K562 (cell line): ENCODE data around the gene MYMK. TPM values are rescaled to one million over a fixed set of nuclear protein-coding genes. Genes with fewer than 3 reads are reported as not detected.
A peak's percentile ranks its signal among the peaks of the same experiment; 100 is the strongest.

Source experiments
- ATAC-seq: fragments of 200-7000 bp; cut with Tn5 transposase; 3 replicates; pipeline ENCODE4 v1.9.1; 2020; ENCODE audit warnings: moderate library complexity
- BruUV-seq: library from RNA; stranded (reverse); fragments of 400-500 nt; replicated peaks from 2 replicates; lab custom pipeline; 2021; lab: Mats Ljungman, UMichigan
- CTCF ChIA-PET: fragments of 300-600 bp; formaldehyde crosslinking; extraction: SDS; loops from one replicate; lab custom pipeline; 2021; ENCODE audit warnings: low intra/inter-chr PET ratio; lab: Yijun Ruan, JAX
- POLR2A ChIA-PET: fragments of 300-600, 350-650 bp; sonication (Branson Sonifier 250); formaldehyde crosslinking; extraction: SDS; loops from one replicate; lab custom pipeline; 2021; ENCODE audit warnings: antibody characterized with exemption, inconsistent platforms; lab: Yijun Ruan, JAX
- DNase-seq, 4 experiments: peaks; one replicate each; pipeline versions ENCODE4 v3.0.0 to v3.0.0-alpha.2; 2011 to 2018; ENCODE audit warnings: low spot score in 3 of 4, mixed read lengths in 3 of 4; ENCODE audit errors: extremely low read depth in 1 of 4
- FAIRE-seq: peaks from 2 replicates; lab custom pipeline; 2011; peaks lifted over from hg19 to GRCh38; lab: Jason Lieb, UNC
- H2AFZ ChIP-seq: 2 replicates; pipeline ENCODE4 v1.6.0; 2011; ENCODE audit warnings: low read depth, low read length, control low read depth, inconsistent platforms
- H3K27ac ChIP-seq: fragments of 200-600 bp; 3 replicates; pipeline ENCODE4 v1.8.0; 2011; ENCODE audit warnings: low read depth, mild to moderate bottlenecking, control low read depth, inconsistent platforms, low read length, moderate library complexity, mixed read lengths; ENCODE audit errors: extremely low read depth
- H3K27me3 ChIP-seq, 2 experiments: fragments of 300-600 bp in 1 of 2; 2 replicates in 1 of 2; 3 replicates in 1 of 2; pipeline versions ENCODE4 v1.6.0 to v1.8.0; 2011; ENCODE audit warnings: inconsistent platforms in 2 of 2, low read length in 2 of 2, mild to moderate bottlenecking in 1 of 2, mixed read lengths in 1 of 2, moderate library complexity in 1 of 2; ENCODE audit not compliant: control insufficient read depth in 2 of 2, insufficient read depth in 2 of 2
- H3K36me3 ChIP-seq: fragments of 300-600 bp; 3 replicates; pipeline ENCODE4 v1.8.0; 2011; ENCODE audit warnings: mild to moderate bottlenecking, low read length, inconsistent platforms; ENCODE audit not compliant: control insufficient read depth, insufficient read depth
- H3K4me1 ChIP-seq, 2 experiments: fragments of 200-600 bp in 1 of 2; replicated peaks in 1 of 2; 2 replicates in 1 of 2; 3 replicates in 1 of 2; pipeline versions ENCODE4 v1.5.1 to v1.8.0; 2011; ENCODE audit warnings: inconsistent platforms in 2 of 2, low read length in 2 of 2, mild to moderate bottlenecking in 1 of 2, mixed read lengths in 1 of 2, moderate library complexity in 1 of 2; ENCODE audit not compliant: control insufficient read depth in 2 of 2, insufficient read depth in 2 of 2
- H3K4me2 ChIP-seq: 2 replicates; pipeline ENCODE4 v1.6.1; 2011; ENCODE audit warnings: low read length, control low read depth, inconsistent platforms, mixed read lengths; ENCODE audit not compliant: insufficient read depth
- H3K4me3 ChIP-seq: fragments of 200-600 bp; sonication (generic), shearing (Covaris generic); 2 replicates; pipeline ENCODE4 v1.5.1; 2016; ENCODE audit warnings: control low read depth, inconsistent platforms
- H3K79me2 ChIP-seq: fragments of 200-600 bp; 3 replicates; pipeline ENCODE4 v1.8.0; 2011; ENCODE audit warnings: low read length, inconsistent platforms; ENCODE audit not compliant: control insufficient read depth, insufficient read depth
- H3K9ac ChIP-seq, 2 experiments: 2 replicates each; pipeline versions ENCODE4 v1.6.0 to v1.6.1; 2011; ENCODE audit warnings: low read depth in 2 of 2, low read length in 2 of 2, control low read depth in 1 of 2, inconsistent platforms in 1 of 2, mild to moderate bottlenecking in 1 of 2, mixed read lengths in 1 of 2; ENCODE audit not compliant: insufficient read depth in 1 of 2
- H3K9me1 ChIP-seq: one replicate; pipeline ENCODE4 v1.6.0; 2011; ENCODE audit warnings: inconsistent platforms, mild to moderate bottlenecking, low read length, moderate library complexity; ENCODE audit not compliant: control insufficient read depth, insufficient read depth
- H3K9me3 ChIP-seq: replicated peaks from 2 replicates; pipeline ENCODE4 v1.5.1; 2011; ENCODE audit warnings: low read depth, low read length, inconsistent platforms; ENCODE audit not compliant: control insufficient read depth, insufficient read depth
- H4K20me1 ChIP-seq: replicated peaks from 2 replicates; pipeline ENCODE4 v1.6.1; 2011; ENCODE audit warnings: low read length, inconsistent platforms, mixed read lengths; ENCODE audit not compliant: control insufficient read depth, insufficient read depth
- GABPB1 ChIP-seq: sonication (generic); formaldehyde crosslinking; IDR thresholded peaks from 2 replicates; pipeline ENCODE4 v1.8.0; 2022; ENCODE audit warnings: mild to moderate bottlenecking, missing genetic modification reagents
- KDM2B ChIP-seq: fragments of 250-450 bp; sonication (Bioruptor Pico); IDR thresholded peaks from 2 replicates; pipeline ENCODE4 v1.8.0; 2021; ENCODE audit warnings: mild to moderate bottlenecking, moderate library complexity
- NRF1 ChIP-seq, 2 experiments: fragments of 450-650 bp; IDR thresholded peaks in 1 of 2; conservative IDR thresholded peaks in 1 of 2; 2 replicates each; pipeline ENCODE4 v1.6.1; 2014; ENCODE audit warnings: mild to moderate bottlenecking in 2 of 2
- SPI1 ChIP-seq: IDR thresholded peaks from 2 replicates; pipeline ENCODE4 v1.6.1; 2011; ENCODE audit warnings: low read depth, low read length, control low read depth, borderline replicate concordance
- TFAM ChIP-seq: fragments of 250-450 bp; sonication (Bioruptor Pico); conservative IDR thresholded peaks from 2 replicates; pipeline ENCODE4 v1.5.0; 2021; ENCODE audit warnings: mild to moderate bottlenecking, moderate library complexity
- ZNF239 ChIP-seq: fragments of 250-450 bp; sonication (Bioruptor Pico); IDR thresholded peaks from 2 replicates; pipeline ENCODE4 v1.4.0; 2020; ENCODE audit warnings: mild to moderate bottlenecking
- ZNF324 ChIP-seq: fragments of 250-450 bp; sonication (Bioruptor Pico); IDR thresholded peaks from 2 replicates; pipeline ENCODE4 v1.4.0; 2020; ENCODE audit warnings: mild to moderate bottlenecking
- ZNF696 ChIP-seq: fragments of 250-450 bp; sonication (Bioruptor Pico); conservative IDR thresholded peaks from 2 replicates; pipeline ENCODE4 v1.4.0; 2020; ENCODE audit warnings: mild to moderate bottlenecking, moderate library complexity
- WGBS: fragments of 100-300 bp; shearing (Covaris generic); methylation state at CpG from one replicate; pipeline ENCODE4 v1.1.6; 2016; ENCODE audit warnings: low coverage, mixed read lengths; ENCODE audit not compliant: insufficient coverage; ENCODE audit errors: missing lambda C conversion rate; 5-methylcytosine and 5-hydroxymethylcytosine counted together
- in situ Hi-C: fragments of 300-500 bp; cut with MboI; formaldehyde crosslinking; loops from 4 replicates; pipeline ENCODE4 v1.15.0; 2018; ENCODE audit warnings: inconsistent platforms, mixed read lengths
- intact Hi-C: fragments of 100-400 bp; cut with micrococcal nuclease; formaldehyde crosslinking; loops from 2 replicates; pipeline ENCODE4 v1.14.2; 2022
- polyA plus RNA-seq, 8 experiments: library from polyadenylated mRNA; depleted of rRNA in 4 of 8; stranded (reverse) in 5 of 8; unstranded in 3 of 8; fragments of >200 nt; fragmentation: Nextera tagmentation in 2 of 8; fragmentation: Illumina TruSeq in 1 of 8; extraction: Ambion mirVana in 2 of 8; extraction: Trizol in 1 of 8; gene quantifications; 2 replicates each; pipeline versions ENCODE4 v1.2.1 to v1.2.3, GENCODE V29; 2011 to 2014; ENCODE audit warnings: inconsistent platforms in 1 of 8, missing spikeins in 1 of 8
- total RNA-seq, 7 experiments: library from RNA; depleted of rRNA in 6 of 7; stranded (reverse); fragments of >200 nt in 6 of 7; fragmentation: Illumina TruSeq in 2 of 7; extraction: Trizol in 2 of 7; gene quantifications; 2 replicates each; pipeline versions ENCODE4 v1.2.1 to v1.2.3, GENCODE V29; 2011 to 2021; ENCODE audit warnings: low replicate concordance in 1 of 7

MYMK gene
- total and polyA plus RNA-seq, 9 of the 15 experiments (the other 6 are each of a cell fraction or from before 2014, with no cell fraction given), result not detected

DNA sequence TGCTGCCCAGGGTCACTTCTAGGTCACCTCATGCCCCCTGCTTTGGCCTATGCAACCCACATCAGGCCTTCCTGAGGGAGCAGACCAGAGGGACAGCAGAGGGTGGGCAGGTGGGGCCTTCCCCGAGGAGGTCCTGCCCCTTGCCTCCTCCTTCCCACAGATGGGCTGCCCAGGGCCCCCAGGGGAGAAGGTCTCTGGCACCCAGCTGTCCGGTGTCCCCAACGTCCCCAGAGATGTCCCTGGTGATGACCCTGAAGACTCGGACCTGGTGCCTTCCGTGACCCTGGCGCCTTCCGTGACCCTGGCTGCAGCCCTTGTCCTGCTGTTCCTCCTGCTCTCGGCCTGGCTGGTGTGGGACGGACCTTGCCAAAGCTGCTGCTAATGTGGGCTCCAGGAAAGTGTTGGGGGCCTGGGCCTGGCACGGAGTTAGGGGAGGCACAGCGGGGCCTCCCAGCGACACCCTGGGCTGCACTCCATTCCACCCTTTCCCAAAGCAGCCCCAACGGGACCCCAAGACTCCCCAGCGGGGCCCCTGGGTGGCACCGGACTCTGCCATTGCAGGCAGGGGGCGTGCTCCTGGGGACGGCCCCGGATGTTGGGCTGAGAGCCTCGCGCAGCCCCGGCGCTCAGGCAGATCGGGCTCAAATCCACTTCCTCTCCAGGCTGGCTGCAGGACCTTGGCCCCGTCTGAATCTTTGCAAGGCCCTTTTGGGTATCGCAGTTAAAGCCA is 39.1 kb downstream of the MYMK start:
- ChIA-PET CTCF (interaction anchor here (0.9 to 2.0 kb wide), 5 partner anchors 48 to 464 kb away, joined by 3 to 33 read pairs (median 5); no protein-coding TSS in a partner anchor), POLR2A (interaction anchor here (1.0 to 1.3 kb wide), 2 partner anchors 20 to 130 kb away, joined by 3 to 4 read pairs; partner anchors contain the start of gene SURF1)
- ATAC-seq (peak; percentile 61), DNase-seq (peak in 2 of 4 experiments; percentile 29 to 33), FAIRE-seq (no peak)
- Histone ChIP-seq H3K27ac (no peak overlapping the region), H3K79me2 (no peaks in the 10 kb centered on the region), H4K20me1 (no peaks in the 10 kb centered on the region), H2AFZ (no peak overlapping the region), H3K36me3 (no peaks in the 10 kb centered on the region), H3K27me3 (peaks cover 19 to 64% of the 10 kb centered on the region in 2 experiments; a peak in 4 of 5 replicates), H3K9me3 (no peaks in the 10 kb centered on the region), H3K4me1 (peaks cover 0 to 35% of the 10 kb centered on the region in 2 experiments; a peak in 3 of 5 replicates), H3K4me3 (no peak overlapping the region), H3K9me1 (no peaks in the 10 kb centered on the region), H3K9ac (peak overlapping the region in 1 of 2 experiments; percentile 52; a peak in 1 of 4 replicates), H3K4me2 (peak overlapping the region; percentile 11; the same call in 1 of the 2 replicates)
- 19% methylated on average over 25 of the region's 25 CpGs for WGBS
- intact Hi-C loops (loop anchor here (1.0 to 2.0 kb wide), 3 partner anchors 79 to 301 kb away; no protein-coding TSS in a partner anchor), in situ Hi-C loops (loop anchor here (5.0 kb wide), 1 partner anchor 298 kb away; no protein-coding TSS in a partner anchor)
- peak; percentile 65 to 69 for TF ChIP-seq NRF1 (conservative IDR thresholded peaks at IDR 0.05 in 1 of 2, IDR thresholded peaks at IDR 0.05 in 1 of 2)
- no peak for TF ChIP-seq TFAM (CRISPR knock-in tag)
- TF ChIP-seq GABPB1 (CRISPR knock-in tag), result 0 out of 2 replicates have a peak, but pooled peaks have one; percentile 36
- TF ChIP-seq ZNF324, result no peak
- TF ChIP-seq SPI1, result peak; percentile 62; the same call in 1 of the 2 replicates
- no peak for TF ChIP-seq ZNF696
- TF ChIP-seq KDM2B (CRISPR knock-in tag), result no peak
- TF ChIP-seq ZNF239 (CRISPR knock-in tag), result no peak
- BruUV-seq, result no TSS peak
